Common myeloid progenitor, CD34-positive (primary cell): Measurements from ENCODE around the gene MAP4K1.

Source experiments
- CTCF ChIA-PET: fragments of 350-600 bp; sonication (Branson Sonifier 250); formaldehyde crosslinking; loops from one replicate; lab custom pipeline; 2021; ENCODE audit warnings: antibody characterized with exemption; lab: Charles Lee
- POLR2A ChIA-PET: fragments of 350-600 bp; sonication (Branson Sonifier 250); formaldehyde crosslinking; loops from one replicate; lab custom pipeline; 2021; ENCODE audit warnings: antibody characterized with exemption; lab: Charles Lee
- DNase-seq, 3 donors: peaks; one replicate each; pipeline versions ENCODE4 v3.0.0 to v3.0.0-alpha.2; 2013
- H3K27ac ChIP-seq, 2 experiments: 1 replicate in 1 of 2; 2 replicates in 1 of 2; pipeline ENCODE4 v1.7.0; 2013; ENCODE audit warnings: inconsistent platforms in 2 of 2, low read length in 2 of 2, mild to moderate bottlenecking in 2 of 2, low read depth in 1 of 2, moderate library complexity in 1 of 2; ENCODE audit not compliant: severe bottlenecking in 2 of 2, insufficient read depth in 1 of 2, poor library complexity in 1 of 2
- H3K27me3 ChIP-seq, 5 experiments: replicated peaks in 2 of 5; 1 replicate in 3 of 5; 2 replicates in 2 of 5; pipeline versions ENCODE4 v1.6.1 to v1.7.0; 2013; ENCODE audit warnings: low read length in 4 of 5, mild to moderate bottlenecking in 2 of 5, moderate library complexity in 2 of 5, inconsistent platforms in 1 of 5; ENCODE audit not compliant: insufficient read depth in 5 of 5, control insufficient read depth in 4 of 5
- H3K36me3 ChIP-seq, 4 experiments: 1 replicate in 2 of 4; 2 replicates in 2 of 4; pipeline versions ENCODE4 v1.6.1 to v1.7.0; 2013; ENCODE audit warnings: low read length in 3 of 4, control low read depth in 1 of 4, mild to moderate bottlenecking in 1 of 4; ENCODE audit not compliant: control insufficient read depth in 4 of 4, insufficient read depth in 4 of 4
- H3K4me1 ChIP-seq, 4 experiments: 1 replicate in 3 of 4; 2 replicates in 1 of 4; pipeline versions ENCODE4 v1.6.1 to v1.7.1; 2013; ENCODE audit warnings: low read length in 3 of 4, mild to moderate bottlenecking in 3 of 4, control low read depth in 1 of 4, inconsistent platforms in 1 of 4, moderate library complexity in 1 of 4; ENCODE audit not compliant: control insufficient read depth in 4 of 4, insufficient read depth in 4 of 4; ENCODE audit errors: control extremely low read depth in 1 of 4
- H3K4me3 ChIP-seq, 7 experiments: 1 replicate in 4 of 7; 2 replicates in 3 of 7; pipeline versions ENCODE4 v1.5.1 to v1.7.0; 2013; ENCODE audit warnings: mild to moderate bottlenecking in 7 of 7, low read length in 6 of 7, moderate library complexity in 6 of 7, inconsistent platforms in 2 of 7, low read depth in 2 of 7, control low read depth in 1 of 7; ENCODE audit not compliant: insufficient read depth in 4 of 7, control insufficient read depth in 1 of 7; ENCODE audit errors: extremely low read depth in 1 of 7
- H3K9me3 ChIP-seq, 5 experiments: 1 replicate in 4 of 5; 2 replicates in 1 of 5; pipeline versions ENCODE4 v1.6.1 to v1.7.1; 2013; ENCODE audit warnings: low read length in 4 of 5, mild to moderate bottlenecking in 2 of 5, inconsistent platforms in 1 of 5, low read depth in 1 of 5, moderate library complexity in 1 of 5; ENCODE audit not compliant: control insufficient read depth in 4 of 5, insufficient read depth in 2 of 5; ENCODE audit errors: control extremely low read depth in 1 of 5
- WGBS: methylation state at CpG from one replicate; pipeline ENCODE4 v1.1.5; 2013; ENCODE audit not compliant: insufficient coverage; 5-methylcytosine and 5-hydroxymethylcytosine counted together

The MAP4K1 gene

GRCh38 chr19:38650911-38651584, 33.3 kb upstream of the MAP4K1 start:
- Histone ChIP-seq H3K27me3 (no peaks in the 10 kb centered on the region), H3K27ac (peak overlapping the region in 1 of 2 experiments; percentile 74), H3K36me3 (peaks cover 0 to 13% (median 3%) of the 10 kb centered on the region in 4 experiments), H3K9me3 (no peaks in the 10 kb centered on the region), H3K4me1 (peaks cover 17 to 73% (median 52%) of the 10 kb centered on the region in 4 experiments), H3K4me3 (no peak overlapping the region)
- POLR2A ChIA-PET, result no interaction called here
- DNase-seq, result peak in 2 of 3 donors; percentile 37 to 39
- 97% methylated on average over 12 of the region's 12 CpGs for WGBS
- CTCF ChIA-PET, result interaction anchor here (1.2 to 2.0 kb wide), 3 partner anchors 8 to 26 kb away, joined by 3 to 5 read pairs (median 4); no protein-coding TSS in a partner anchor

- POLR2A ChIA-PET, result interaction anchor here (0.6 to 1.5 kb wide), 2 partner anchors 36 to 207 kb away, joined by 3 to 4 read pairs; no protein-coding TSS in a partner anchor
Observed at GRCh38 chr19:38650172-38650775, 32.5 kb upstream of the MAP4K1 start.

GRCh38 chr19:38649305-38650171, 31.8 kb upstream of the MAP4K1 start:
- DNase-seq, result no peak
- Histone ChIP-seq H3K27me3 (no peaks in the 10 kb centered on the region), H3K9me3 (no peaks in the 10 kb centered on the region), H3K4me1 (peaks cover 17 to 59% (median 45%) of the 10 kb centered on the region in 4 experiments), H3K36me3 (peaks cover 0 to 9% (median under 1%) of the 10 kb centered on the region in 4 experiments), H3K4me3 (peak overlapping the region; percentile 51 to 99 (median 95)), H3K27ac (peak overlapping the region in 1 of 2 experiments; percentile 88)
- CTCF ChIA-PET, result interaction anchor here (1.0 to 2.3 kb wide), 7 partner anchors 10 to 37 kb away, joined by 3 to 8 read pairs (median 3); no protein-coding TSS in a partner anchor
- 30% methylated on average over 11 of the region's 15 CpGs for whole genome bisulfite sequencing
- POLR2A ChIA-PET, result interaction anchor here (0.6 to 1.5 kb wide), 3 partner anchors 27 to 208 kb away, joined by 3 to 4 read pairs (median 3); no protein-coding TSS in a partner anchor

More at GRCh38 chr19:38650172-38650775, 32.5 kb upstream of the MAP4K1 start:
- Histone ChIP-seq H3K36me3 (peaks cover 0 to 13% (median under 1%) of the 10 kb centered on the region in 4 experiments), H3K4me1 (peaks cover 17 to 65% (median 48%) of the 10 kb centered on the region in 4 experiments), H3K27me3 (no peaks in the 10 kb centered on the region), H3K4me3 (peak overlapping the region in 5 of 7 experiments; percentile 90 to 99 (median 97)), H3K27ac (peak overlapping the region in 1 of 2 experiments; percentile 88), H3K9me3 (no peaks in the 10 kb centered on the region)
- CTCF ChIA-PET, result interaction anchor here (1.2 to 2.3 kb wide), 5 partner anchors 9 to 36 kb away, joined by 3 to 8 read pairs (median 4); no protein-coding TSS in a partner anchor
- WGBS, result 50% methylated on average over 1 of the region's 8 CpGs
- no peak for DNase-seq

- ChIA-PET POLR2A (interaction anchor here (0.6 to 1.5 kb wide), 2 partner anchors 28 to 37 kb away, joined by 3 to 4 read pairs; no protein-coding TSS in a partner anchor), CTCF (interaction anchor here (1.0 to 2.5 kb wide), 6 partner anchors 11 to 37 kb away, joined by 3 to 10 read pairs (median 4); no protein-coding TSS in a partner anchor)
- peak overlapping the region in 1 of 2 experiments; percentile 88 for H3K27ac ChIP-seq
- no peak for DNase-seq
- no peaks in the 10 kb centered on the region for H3K9me3 ChIP-seq
- H3K4me3 ChIP-seq, result peak overlapping the region; percentile 51 to 99 (median 95)
- H3K27me3 ChIP-seq, result no peaks in the 10 kb centered on the region
- H3K4me1 ChIP-seq, result peaks cover 17 to 59% (median 45%) of the 10 kb centered on the region in 4 experiments
- peaks cover 0 to 5% (median 0%) of the 10 kb centered on the region in 4 experiments for H3K36me3 ChIP-seq
- WGBS, result 1% methylated on average over 13 of the region's 13 CpGs
Observed at GRCh38 chr19:38648769-38649304, 31.1 kb upstream of the MAP4K1 start.

- Histone ChIP-seq H3K27me3 (no peaks in the 10 kb centered on the region), H3K4me1 (peaks cover 17 to 54% (median 44%) of the 10 kb centered on the region in 4 experiments), H3K27ac (peak overlapping the region; percentile 54 to 88), H3K36me3 (peaks cover 0 to 2% (median 0%) of the 10 kb centered on the region in 4 experiments), H3K4me3 (peak overlapping the region; percentile 86 to 99 (median 95)), H3K9me3 (no peaks in the 10 kb centered on the region)
- POLR2A ChIA-PET, result interaction anchor here (1.0 to 1.2 kb wide), 2 partner anchors 24 to 30 kb away, joined by 4 read pairs; no protein-coding TSS in a partner anchor
- no peak for DNase-seq
- CTCF ChIA-PET, result interaction anchor here (1.2 to 2.5 kb wide), 9 partner anchors 11 to 46 kb away, joined by 3 to 10 read pairs (median 5); no protein-coding TSS in a partner anchor
- WGBS, result 0% methylated on average over 17 of the region's 19 CpGs
Observed at GRCh38 chr19:38647966-38648768, 30.4 kb upstream of the MAP4K1 start.
